Adrenal gland (tissue), 5 donors: Measurements from ENCODE around the gene FGF12.

Experiments
- CTCF ChIP-seq, 6 experiments: fragments of 450-650 bp in 4 of 6; fragments of 200-600 bp in 2 of 6; sonication (generic) in 1 of 6; IDR thresholded peaks; 1 replicate in 5 of 6; 2 replicates in 1 of 6; pipeline versions ENCODE4 v1.5.1 to v1.8.0; 2016 to 2021; ENCODE audit warnings: antibody characterized with exemption in 6 of 6, mild to moderate bottlenecking in 2 of 6, moderate library complexity in 1 of 6
- POLR2A ChIP-seq, 2 donors: fragments of 450-650 bp; IDR thresholded peaks; one replicate each; pipeline ENCODE4 v1.6.1; 2017; ENCODE audit warnings: antibody characterized with exemption in 2 of 2, mild to moderate bottlenecking in 2 of 2, moderate library complexity in 1 of 2
- donor health status: DM: no; HTN: no; CAD: no.

DNA sequence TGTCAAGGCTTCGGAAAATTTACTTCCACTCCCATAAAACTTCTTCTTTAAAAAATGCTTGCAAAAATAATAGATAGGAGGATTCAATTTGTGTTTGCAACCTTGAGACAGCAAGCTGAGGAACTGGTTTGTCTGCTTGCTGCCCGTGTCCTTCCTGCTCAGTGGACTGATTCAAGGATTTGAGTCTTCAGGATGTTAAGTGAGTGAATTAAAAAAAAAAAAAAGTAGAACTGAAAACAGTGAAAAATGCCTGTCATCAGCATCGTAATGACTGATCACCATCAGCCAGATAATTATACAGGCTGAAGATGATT, 453.7 kb downstream of the FGF12 start:
- TF ChIP-seq CTCF (IDR thresholded peaks at IDR 0.05), result no peak
- no peak for TF ChIP-seq POLR2A (IDR thresholded peaks at IDR 0.05)
